Activated CD8-positive, alpha-beta T cell treated with anti-CD3 and anti-CD28 coated beads for 36 hours (primary cell): Measurements from ENCODE around the gene HCST. TPM values are rescaled to one million over a fixed set of nuclear protein-coding genes. Genes with fewer than 3 reads are reported as not detected.

Source experiments
- ATAC-seq: fragments of 200-7000 bp; cut with Tn5 transposase; one replicate; pipeline ENCODE4 v1.10.0; 2021; ENCODE audit warnings: mild to moderate bottlenecking, moderate library complexity
- CTCF ChIA-PET: fragments of 350-600 bp; sonication (Branson Sonifier 250); formaldehyde crosslinking; loops from one replicate; lab custom pipeline; 2021; ENCODE audit warnings: antibody characterized with exemption; lab: Charles Lee
- POLR2A ChIA-PET: fragments of 350-600 bp; sonication (Branson Sonifier 250); formaldehyde crosslinking; loops from one replicate; lab custom pipeline; 2021; ENCODE audit warnings: antibody characterized with exemption; lab: Charles Lee
- DNase-seq: peaks from one replicate; pipeline ENCODE4 v3.0.0-alpha.2; 2020
- H3K27ac Mint-ChIP-seq: one replicate; pipeline ENCODE4 v1.8.0; 2021; ENCODE audit warnings: mild to moderate bottlenecking, mixed read lengths
- H3K27me3 Mint-ChIP-seq: one replicate; pipeline ENCODE4 v1.8.0; 2021; ENCODE audit warnings: mixed read lengths
- H3K36me3 Mint-ChIP-seq: one replicate; pipeline ENCODE4 v1.8.0; 2021; ENCODE audit warnings: low read depth, mixed read lengths
- H3K4me1 Mint-ChIP-seq: one replicate; pipeline ENCODE4 v1.8.0; 2021; ENCODE audit warnings: low read depth, mixed read lengths
- H3K4me3 Mint-ChIP-seq: one replicate; pipeline ENCODE4 v1.8.0; 2021; ENCODE audit warnings: mild to moderate bottlenecking, moderate library complexity, mixed read lengths
- H3K9me3 Mint-ChIP-seq: one replicate; pipeline ENCODE4 v1.8.0; 2021; ENCODE audit warnings: mixed read lengths
- CTCF ChIP-seq: fragments of 200-600 bp; IDR thresholded peaks from one replicate; pipeline ENCODE4 v1.8.0; 2022; ENCODE audit warnings: antibody characterized with exemption, mild to moderate bottlenecking
- intact Hi-C: fragments of 100-400 bp; cut with micrococcal nuclease; formaldehyde crosslinking; loops from one replicate; pipeline ENCODE4 v1.10.0; 2022
- total RNA-seq, 2 experiments: library from RNA; stranded (reverse); gene quantifications; one replicate each; pipeline ENCODE4 v1.2.3, GENCODE V29; 2021

Gene HCST
- total RNA-seq, 2 experiments from 2014 or later, result 57.1 to 72.0 TPM

GRCh38 chr19:35903550-35904179 is 1.3 kb downstream of the HCST start:
- ATAC-seq (peak; percentile 56), DNase-seq (peak; percentile 96)
- no peak for TF ChIP-seq CTCF
- intact Hi-C loops, result loop anchor here (2.0 kb wide), 1 partner anchor 191 kb away; no protein-coding TSS in a partner anchor
- Mint-ChIP-seq H3K9me3 (no peaks in the 10 kb centered on the region), H3K36me3 (peaks cover 17% of the 10 kb centered on the region), H3K4me3 (peak overlapping the region; percentile 86), H3K27ac (peak overlapping the region; percentile 96), H3K4me1 (peaks cover 43% of the 10 kb centered on the region), H3K27me3 (no peaks in the 10 kb centered on the region)
- ChIA-PET POLR2A (interaction anchor here (0.6 to 1.2 kb wide), 10 partner anchors 8 to 304 kb away, joined by 3 to 4 read pairs (median 3); partner anchors contain the start of gene WDR62), CTCF (interaction anchor here (0.8 to 3.3 kb wide), 3 partner anchors 18 to 27 kb away, joined by 3 to 12 read pairs (median 5); no protein-coding TSS in a partner anchor)

GRCh38 chr19:35904311-35905068 is 2.2 kb downstream of the HCST start:
- Mint-ChIP-seq H3K9me3 (no peaks in the 10 kb centered on the region), H3K4me3 (peak overlapping the region; percentile 7), H3K27ac (peak overlapping the region; percentile 71), H3K27me3 (no peaks in the 10 kb centered on the region), H3K4me1 (peaks cover 50% of the 10 kb centered on the region), H3K36me3 (peaks cover 10% of the 10 kb centered on the region)
- no peak for TF ChIP-seq CTCF
- DNase-seq, result no peak
- ATAC-seq, result no peak
- ChIA-PET POLR2A (interaction anchor here (0.6 to 1.2 kb wide), 7 partner anchors 10 to 457 kb away, joined by 3 to 4 read pairs (median 3); no protein-coding TSS in a partner anchor), CTCF (interaction anchor here (0.8 to 3.3 kb wide), 2 partner anchors 17 to 26 kb away, joined by 3 to 12 read pairs; no protein-coding TSS in a partner anchor)
- intact Hi-C loops, result no loop called here

- Mint-ChIP-seq H3K9me3 (no peaks in the 10 kb centered on the region), H3K27ac (peak overlapping the region; percentile 71), H3K36me3 (peaks cover 9% of the 10 kb centered on the region), H3K4me1 (peaks cover 52% of the 10 kb centered on the region), H3K4me3 (no peak overlapping the region), H3K27me3 (no peaks in the 10 kb centered on the region)
- no peak for TF ChIP-seq CTCF
- ATAC-seq, result no peak
- ChIA-PET POLR2A (interaction anchor here (0.6 to 1.2 kb wide), 6 partner anchors 11 to 193 kb away, joined by 3 to 4 read pairs (median 3); no protein-coding TSS in a partner anchor), CTCF (interaction anchor here (3.3 kb wide), 1 partner anchor 26 kb away, joined by 12 read pairs; no protein-coding TSS in a partner anchor)
- no peak for DNase-seq
- intact Hi-C loops, result no loop called here
These were observed 2.9 kb downstream of the HCST start for GRCh38 chr19:35905178-35905727.

GRCh38 chr19:35907377-35907745 is 5.0 kb downstream of the HCST start:
- no peak for TF ChIP-seq CTCF
- no peaks in the 10 kb centered on the region for H3K9me3 Mint-ChIP-seq
- intact Hi-C loops, result no loop called here
- no peak overlapping the region for H3K4me3 Mint-ChIP-seq
- POLR2A ChIA-PET, result no interaction called here
- H3K36me3 Mint-ChIP-seq, result peaks cover 9% of the 10 kb centered on the region
- peaks cover 49% of the 10 kb centered on the region for H3K4me1 Mint-ChIP-seq
- ATAC-seq (no peak), DNase-seq (no peak)
- H3K27ac Mint-ChIP-seq, result no peak overlapping the region
- H3K27me3 Mint-ChIP-seq, result no peaks in the 10 kb centered on the region
- CTCF ChIA-PET, result no interaction called here
